ENCODE data around the gene PWP2.
"Not testable (repeated sequence)": the region's sequence is repeated elsewhere in the genome, so short reads cannot be mapped to it uniquely, and the experiment has no call there.

The PWP2 gene

GRCh38 chr21:44163167-44163653, 56.0 kb downstream of the PWP2 start:
- DNase-seq (ENCODE audit: low read depth in 3 of 3), result not testable (repeated sequence)

- not testable (repeated sequence) for DNase-seq (ENCODE audit: low read depth in 3 of 3)
Measured at GRCh38 chr21:44165933-44166332, 58.7 kb downstream of the PWP2 start.

- not testable (repeated sequence) for DNase-seq (ENCODE audit: low read depth in 3 of 3)
Measured at GRCh38 chr21:44167527-44167926, 60.3 kb downstream of the PWP2 start.

- DNase-seq (ENCODE audit: low read depth in 3 of 3), result not testable (repeated sequence)
Measured at GRCh38 chr21:44170326-44170725, 63.1 kb downstream of the PWP2 start.

GRCh38 chr21:44170863-44171262, 63.7 kb downstream of the PWP2 start:
- DNase-seq (ENCODE audit: low read depth in 3 of 3), result not testable (repeated sequence)

GRCh38 chr21:44171962-44172572, 64.9 kb downstream of the PWP2 start:
- DNase-seq (ENCODE audit: low read depth in 3 of 3), result not testable (repeated sequence)

- DNase-seq (ENCODE audit: low read depth in 3 of 3), result not testable (repeated sequence)
Measured at GRCh38 chr21:44172741-44173140, 65.5 kb downstream of the PWP2 start.

GRCh38 chr21:44175189-44175588, 68.0 kb downstream of the PWP2 start:
- DNase-seq (ENCODE audit: low read depth in 3 of 3), result not testable (repeated sequence)

GRCh38 chr21:44176127-44176526, 68.9 kb downstream of the PWP2 start:
- not testable (repeated sequence) for DNase-seq (ENCODE audit: low read depth in 3 of 3)

Data from stimulated activated CD4-positive, alpha-beta T cell treated with anti-CD3 and anti-CD28 coated beads, TNF-alpha, amount 100 ng/mL, for 4 hours (primary cell).